Activated CD8-positive, alpha-beta T cell treated with anti-CD3 and anti-CD28 coated beads for 36 hours (primary cell): ENCODE data around the gene TMEM82. TPM values are rescaled to one million over a fixed set of nuclear protein-coding genes. Genes with fewer than 3 reads are reported as not detected.

Experiments
- ATAC-seq: fragments of 200-7000 bp; cut with Tn5 transposase; one replicate; pipeline ENCODE4 v1.10.0; 2021; ENCODE audit warnings: mild to moderate bottlenecking, moderate library complexity
- CTCF ChIA-PET: fragments of 350-600 bp; sonication (Branson Sonifier 250); formaldehyde crosslinking; loops from one replicate; lab custom pipeline; 2021; ENCODE audit warnings: antibody characterized with exemption; lab: Charles Lee
- POLR2A ChIA-PET: fragments of 350-600 bp; sonication (Branson Sonifier 250); formaldehyde crosslinking; loops from one replicate; lab custom pipeline; 2021; ENCODE audit warnings: antibody characterized with exemption; lab: Charles Lee
- DNase-seq: peaks from one replicate; pipeline ENCODE4 v3.0.0-alpha.2; 2020
- H3K27ac Mint-ChIP-seq: one replicate; pipeline ENCODE4 v1.8.0; 2021; ENCODE audit warnings: mild to moderate bottlenecking, mixed read lengths
- H3K27me3 Mint-ChIP-seq: one replicate; pipeline ENCODE4 v1.8.0; 2021; ENCODE audit warnings: mixed read lengths
- H3K36me3 Mint-ChIP-seq: one replicate; pipeline ENCODE4 v1.8.0; 2021; ENCODE audit warnings: low read depth, mixed read lengths
- H3K4me1 Mint-ChIP-seq: one replicate; pipeline ENCODE4 v1.8.0; 2021; ENCODE audit warnings: low read depth, mixed read lengths
- H3K4me3 Mint-ChIP-seq: one replicate; pipeline ENCODE4 v1.8.0; 2021; ENCODE audit warnings: mild to moderate bottlenecking, moderate library complexity, mixed read lengths
- H3K9me3 Mint-ChIP-seq: one replicate; pipeline ENCODE4 v1.8.0; 2021; ENCODE audit warnings: mixed read lengths
- intact Hi-C: fragments of 100-400 bp; cut with micrococcal nuclease; formaldehyde crosslinking; loops from one replicate; pipeline ENCODE4 v1.10.0; 2022
- total RNA-seq, 2 experiments: library from RNA; stranded (reverse); gene quantifications; one replicate each; pipeline ENCODE4 v1.2.3, GENCODE V29; 2021
- TF ChIP-seq, protein P1 (sequence below): fragments of 200-600 bp; IDR thresholded peaks from one replicate; pipeline ENCODE4 v1.8.0; 2022; ENCODE audit warnings: antibody characterized with exemption, mild to moderate bottlenecking

TMEM82 gene
- total RNA-seq, 2 experiments from 2014 or later, result not detected

DNA sequence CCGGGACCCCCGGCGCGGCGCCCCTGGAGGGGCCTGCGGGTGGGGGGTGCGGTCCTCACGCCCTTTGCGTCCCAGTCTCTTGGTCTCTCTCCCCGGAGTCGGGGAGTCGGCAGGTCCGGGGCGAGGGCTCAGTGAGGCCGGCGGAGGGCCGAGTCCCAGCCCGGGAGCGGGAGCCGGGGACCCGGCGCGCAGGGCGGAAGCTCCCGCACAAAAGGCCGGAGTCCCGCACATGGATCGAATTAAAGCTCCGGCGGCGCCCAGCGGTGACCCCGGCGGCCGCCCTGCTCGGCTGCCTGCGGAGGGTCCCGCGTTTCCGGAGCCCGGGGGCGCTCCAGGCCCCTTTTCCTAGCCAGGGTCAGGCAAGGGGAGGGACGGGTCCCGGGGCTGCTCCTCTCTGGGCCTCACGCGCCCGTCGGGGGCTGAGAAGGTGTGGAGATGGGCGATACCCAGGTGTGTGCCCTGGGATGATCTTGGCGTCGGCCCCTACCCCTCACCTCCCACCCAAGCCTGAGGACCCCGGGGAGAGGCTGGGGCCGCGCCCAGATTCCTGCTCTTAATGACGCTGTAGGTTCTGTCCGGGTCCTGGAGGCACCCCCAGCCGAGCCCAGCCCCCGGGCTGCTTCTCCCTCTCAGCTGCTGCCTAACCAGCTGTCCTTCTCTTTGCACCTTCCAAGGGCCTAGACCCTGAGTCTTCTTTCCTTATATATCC, 16.8 kb downstream of the TMEM82 start:
- ChIA-PET POLR2A (no interaction called here), CTCF (no interaction called here)
- no peak for DNase-seq
- peak; percentile 11 for ATAC-seq
- TF ChIP-seq, protein P1, sequence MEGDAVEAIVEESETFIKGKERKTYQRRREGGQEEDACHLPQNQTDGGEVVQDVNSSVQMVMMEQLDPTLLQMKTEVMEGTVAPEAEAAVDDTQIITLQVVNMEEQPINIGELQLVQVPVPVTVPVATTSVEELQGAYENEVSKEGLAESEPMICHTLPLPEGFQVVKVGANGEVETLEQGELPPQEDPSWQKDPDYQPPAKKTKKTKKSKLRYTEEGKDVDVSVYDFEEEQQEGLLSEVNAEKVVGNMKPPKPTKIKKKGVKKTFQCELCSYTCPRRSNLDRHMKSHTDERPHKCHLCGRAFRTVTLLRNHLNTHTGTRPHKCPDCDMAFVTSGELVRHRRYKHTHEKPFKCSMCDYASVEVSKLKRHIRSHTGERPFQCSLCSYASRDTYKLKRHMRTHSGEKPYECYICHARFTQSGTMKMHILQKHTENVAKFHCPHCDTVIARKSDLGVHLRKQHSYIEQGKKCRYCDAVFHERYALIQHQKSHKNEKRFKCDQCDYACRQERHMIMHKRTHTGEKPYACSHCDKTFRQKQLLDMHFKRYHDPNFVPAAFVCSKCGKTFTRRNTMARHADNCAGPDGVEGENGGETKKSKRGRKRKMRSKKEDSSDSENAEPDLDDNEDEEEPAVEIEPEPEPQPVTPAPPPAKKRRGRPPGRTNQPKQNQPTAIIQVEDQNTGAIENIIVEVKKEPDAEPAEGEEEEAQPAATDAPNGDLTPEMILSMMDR, result no peak
- intact Hi-C loops, result no loop called here
- H3K27me3 Mint-ChIP-seq, result peaks cover 46% of the 10 kb centered on the region
- H3K36me3 Mint-ChIP-seq, result no peaks in the 10 kb centered on the region
- no peaks in the 10 kb centered on the region for H3K9me3 Mint-ChIP-seq
- H3K4me1 Mint-ChIP-seq, result peaks cover 10% of the 10 kb centered on the region
- no peak overlapping the region for H3K27ac Mint-ChIP-seq
- H3K4me3 Mint-ChIP-seq, result no peak overlapping the region

DNA sequence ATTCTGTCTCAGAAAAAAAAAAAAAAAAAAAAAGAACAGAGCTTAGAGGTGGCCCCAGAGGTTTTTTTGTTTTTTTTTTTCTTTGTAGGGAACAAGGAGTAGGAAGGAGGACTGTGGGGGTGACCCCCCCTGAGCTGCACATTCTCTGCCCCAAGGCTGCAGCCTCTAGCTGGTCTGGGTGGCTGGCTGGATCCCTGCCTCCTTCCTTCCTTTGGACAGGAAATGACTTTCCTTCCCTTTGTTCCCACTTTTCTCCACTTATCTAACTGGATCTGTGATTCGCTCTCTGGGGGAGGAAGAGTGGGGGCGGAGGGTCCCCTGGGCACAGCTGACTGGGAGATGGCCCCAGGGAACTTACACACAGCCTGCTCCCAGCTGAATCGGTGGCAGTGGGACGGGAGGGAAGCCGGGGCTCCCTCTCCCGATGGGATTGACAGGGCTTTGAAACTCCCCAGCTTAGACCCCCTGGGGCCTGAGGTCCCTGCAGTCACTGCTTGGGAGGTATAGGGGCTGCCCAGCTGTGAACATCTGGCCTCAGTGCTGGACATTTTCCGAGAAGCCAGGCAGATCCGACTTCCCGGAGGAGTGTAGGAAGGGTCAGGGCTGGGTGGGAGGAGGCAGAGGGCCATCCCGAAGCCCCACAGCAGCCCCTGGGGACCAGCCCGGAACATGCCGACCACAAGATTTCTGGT, 18.4 kb downstream of the TMEM82 start:
- DNase-seq (no peak), ATAC-seq (no peak)
- Mint-ChIP-seq H3K9me3 (no peaks in the 10 kb centered on the region), H3K27me3 (peaks cover 42% of the 10 kb centered on the region), H3K27ac (no peak overlapping the region), H3K36me3 (no peaks in the 10 kb centered on the region), H3K4me1 (peaks cover 10% of the 10 kb centered on the region), H3K4me3 (no peak overlapping the region)
- ChIA-PET CTCF (no interaction called here), POLR2A (no interaction called here)
- TF ChIP-seq, protein P1, result no peak
- intact Hi-C loops, result no loop called here

DNA sequence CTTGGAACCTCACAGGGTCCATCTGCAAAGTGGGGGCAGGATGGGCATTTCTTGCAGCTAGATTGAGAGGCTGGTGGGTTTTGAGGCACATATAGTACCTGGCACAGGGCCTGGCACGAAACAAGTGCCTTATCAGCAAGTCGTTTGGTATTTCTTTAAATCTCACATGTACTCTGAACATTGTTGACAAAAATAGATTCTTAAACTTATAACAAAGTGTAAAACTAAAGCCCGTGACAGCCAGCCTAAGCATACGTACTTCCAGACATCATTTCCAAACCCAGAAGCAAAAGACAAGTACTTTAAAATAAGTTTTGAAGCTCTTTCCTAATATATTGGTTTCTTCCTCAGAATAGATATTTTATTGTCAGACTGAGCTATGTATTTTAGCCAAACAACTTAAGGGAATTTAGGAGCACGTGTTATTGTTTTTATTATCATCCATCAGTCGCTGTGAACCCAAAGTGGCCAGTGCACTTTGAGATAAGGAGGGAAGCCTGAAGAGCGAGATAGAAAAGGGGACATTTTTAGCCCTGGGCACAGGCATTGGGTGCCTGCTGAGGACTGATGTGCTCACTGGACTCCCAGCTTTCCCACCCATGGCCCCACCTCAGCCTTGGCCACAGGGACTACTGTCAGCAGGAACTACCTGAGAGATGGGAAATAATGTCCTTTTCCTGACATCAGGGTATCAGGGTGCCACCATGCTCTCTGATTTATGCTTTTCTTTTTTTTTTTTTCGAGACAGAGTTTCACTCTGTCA, 19.2 kb downstream of the TMEM82 start:
- Mint-ChIP-seq H3K9me3 (no peaks in the 10 kb centered on the region), H3K27me3 (peaks cover 37% of the 10 kb centered on the region), H3K27ac (no peak overlapping the region), H3K36me3 (no peaks in the 10 kb centered on the region), H3K4me1 (peaks cover 5% of the 10 kb centered on the region), H3K4me3 (no peak overlapping the region)
- POLR2A ChIA-PET, result no interaction called here
- CTCF ChIA-PET, result interaction anchor here (1.0 to 1.3 kb wide), 2 partner anchors 30 to 54 kb away, joined by 3 to 4 read pairs; no protein-coding TSS in a partner anchor
- no peak for ATAC-seq
- intact Hi-C loops, result no loop called here
- TF ChIP-seq, protein P1, result no peak
- DNase-seq, result no peak

DNA sequence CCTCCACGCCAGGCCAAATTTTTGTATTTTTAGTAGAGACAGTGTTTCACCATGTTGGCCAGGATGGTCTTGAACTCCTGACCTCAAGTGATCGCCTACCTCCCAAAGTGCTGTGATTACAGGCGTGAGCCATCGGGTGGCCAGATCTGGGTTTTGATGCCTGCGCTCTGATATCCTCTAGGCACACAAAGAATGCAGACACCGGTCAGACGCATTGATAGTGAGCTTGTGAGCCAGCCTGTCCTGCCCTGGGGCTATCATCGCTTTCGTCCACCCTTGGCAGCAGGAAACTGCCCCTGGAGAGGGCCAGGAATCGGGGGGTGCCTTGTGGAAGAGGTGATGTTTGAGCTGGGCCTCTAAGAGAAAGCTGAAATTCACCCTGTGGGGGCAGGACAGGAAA, 20.2 kb downstream of the TMEM82 start:
- ChIA-PET POLR2A (no interaction called here), CTCF (interaction anchor here (1.0 to 1.3 kb wide), 2 partner anchors 29 to 53 kb away, joined by 3 to 4 read pairs; no protein-coding TSS in a partner anchor)
- TF ChIP-seq, protein P1, result no peak
- ATAC-seq, result no peak
- H3K4me1 Mint-ChIP-seq, result peaks cover 3% of the 10 kb centered on the region
- intact Hi-C loops, result no loop called here
- H3K27me3 Mint-ChIP-seq, result peaks cover 28% of the 10 kb centered on the region
- H3K9me3 Mint-ChIP-seq, result no peaks in the 10 kb centered on the region
- H3K36me3 Mint-ChIP-seq, result no peaks in the 10 kb centered on the region
- H3K27ac Mint-ChIP-seq, result no peak overlapping the region
- no peak for DNase-seq
- H3K4me3 Mint-ChIP-seq, result no peak overlapping the region
